Measurements from ENCODE around the gene PDZK1IP1.

Gene PDZK1IP1

DNA sequence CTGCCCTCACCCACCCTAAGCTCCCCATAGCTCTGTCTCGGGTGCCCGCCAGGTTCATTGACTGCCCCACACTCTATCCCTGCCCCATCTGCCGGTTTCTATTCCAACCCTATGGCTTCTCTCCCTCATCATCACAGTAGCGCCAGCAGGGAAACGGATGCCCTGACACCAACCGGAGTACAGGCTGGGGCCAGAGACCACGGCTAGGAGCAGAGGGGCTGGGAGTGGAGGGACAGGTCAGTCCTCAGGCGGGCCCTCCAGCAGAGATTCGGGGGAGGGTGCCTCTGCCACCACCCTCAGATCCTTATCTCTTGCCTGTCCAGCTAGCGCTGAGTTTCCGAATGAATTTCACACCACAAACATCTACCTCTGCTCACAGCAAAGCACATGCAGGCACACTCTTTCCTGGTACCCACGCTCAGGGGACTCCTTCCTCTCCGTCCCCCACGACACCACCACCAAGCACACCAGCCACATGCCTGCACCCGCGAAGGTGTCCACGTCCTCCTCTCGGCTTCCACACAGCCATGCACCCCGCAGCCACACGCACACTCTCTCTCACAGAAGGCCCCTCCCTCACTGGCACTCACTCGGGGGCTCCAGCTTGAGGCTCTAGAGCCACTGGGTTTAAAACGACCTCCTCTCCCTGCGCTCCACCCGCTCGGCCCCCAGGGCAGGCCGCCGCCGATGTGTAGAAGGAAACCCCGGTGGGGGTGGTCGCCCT, 35.0 kb upstream of the PDZK1IP1 start:
- no peaks in the 10 kb centered on the region for H3K79me2 ChIP-seq (ENCODE audit: insufficient read depth, low read length)
- no peak overlapping the region for H3K4me2 ChIP-seq (ENCODE audit: insufficient read depth, low read length)
- H4K20me1 ChIP-seq (ENCODE audit: insufficient read depth, low read length) = no peaks in the 10 kb centered on the region
- TF ChIP-seq, protein P1, sequence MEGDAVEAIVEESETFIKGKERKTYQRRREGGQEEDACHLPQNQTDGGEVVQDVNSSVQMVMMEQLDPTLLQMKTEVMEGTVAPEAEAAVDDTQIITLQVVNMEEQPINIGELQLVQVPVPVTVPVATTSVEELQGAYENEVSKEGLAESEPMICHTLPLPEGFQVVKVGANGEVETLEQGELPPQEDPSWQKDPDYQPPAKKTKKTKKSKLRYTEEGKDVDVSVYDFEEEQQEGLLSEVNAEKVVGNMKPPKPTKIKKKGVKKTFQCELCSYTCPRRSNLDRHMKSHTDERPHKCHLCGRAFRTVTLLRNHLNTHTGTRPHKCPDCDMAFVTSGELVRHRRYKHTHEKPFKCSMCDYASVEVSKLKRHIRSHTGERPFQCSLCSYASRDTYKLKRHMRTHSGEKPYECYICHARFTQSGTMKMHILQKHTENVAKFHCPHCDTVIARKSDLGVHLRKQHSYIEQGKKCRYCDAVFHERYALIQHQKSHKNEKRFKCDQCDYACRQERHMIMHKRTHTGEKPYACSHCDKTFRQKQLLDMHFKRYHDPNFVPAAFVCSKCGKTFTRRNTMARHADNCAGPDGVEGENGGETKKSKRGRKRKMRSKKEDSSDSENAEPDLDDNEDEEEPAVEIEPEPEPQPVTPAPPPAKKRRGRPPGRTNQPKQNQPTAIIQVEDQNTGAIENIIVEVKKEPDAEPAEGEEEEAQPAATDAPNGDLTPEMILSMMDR (IDR thresholded peaks at IDR 0.05; ENCODE audit: borderline replicate concordance, extremely low read depth, low read length, poor library complexity, severe bottlenecking) = no peak
- TF ChIP-seq EZH2 (IDR thresholded peaks at IDR 0.05; ENCODE audit: borderline replicate concordance, low read depth, low read length, severe bottlenecking) = no peak
- no peaks in the 10 kb centered on the region for H3K4me1 ChIP-seq (ENCODE audit: insufficient read depth, low read length)
- H3K4me3 ChIP-seq (ENCODE audit: low read depth in 1 of 2, low read length in 2 of 2) = no peak overlapping the region
- ATAC-seq (ENCODE audit: insufficient read depth, low read depth) = no peak
- no peak overlapping the region for H3K9ac ChIP-seq (ENCODE audit: low read depth, low read length)
- H2AFZ ChIP-seq (ENCODE audit: low read depth, low read length) = no peak overlapping the region
- no peaks in the 10 kb centered on the region for H3K36me3 ChIP-seq (ENCODE audit: insufficient read depth, low read length)
- DNase-seq = no peak
- H3K27ac ChIP-seq (ENCODE audit: low read length) = no peak overlapping the region
- peaks cover 16% of the 10 kb centered on the region for H3K27me3 ChIP-seq (ENCODE audit: insufficient read depth, low read length, poor library complexity)
- H3K9me3 ChIP-seq (ENCODE audit: insufficient read depth, low read length, severe bottlenecking) = no peaks in the 10 kb centered on the region

GRCh38 chr1:47223921-47224675, 34.3 kb upstream of the PDZK1IP1 start:
- no peak for ATAC-seq (ENCODE audit: insufficient read depth, low read depth)
- no peak overlapping the region for H3K4me2 ChIP-seq (ENCODE audit: insufficient read depth, low read length)
- H3K27me3 ChIP-seq (ENCODE audit: insufficient read depth, low read length, poor library complexity) = peaks cover 16% of the 10 kb centered on the region

DNA sequence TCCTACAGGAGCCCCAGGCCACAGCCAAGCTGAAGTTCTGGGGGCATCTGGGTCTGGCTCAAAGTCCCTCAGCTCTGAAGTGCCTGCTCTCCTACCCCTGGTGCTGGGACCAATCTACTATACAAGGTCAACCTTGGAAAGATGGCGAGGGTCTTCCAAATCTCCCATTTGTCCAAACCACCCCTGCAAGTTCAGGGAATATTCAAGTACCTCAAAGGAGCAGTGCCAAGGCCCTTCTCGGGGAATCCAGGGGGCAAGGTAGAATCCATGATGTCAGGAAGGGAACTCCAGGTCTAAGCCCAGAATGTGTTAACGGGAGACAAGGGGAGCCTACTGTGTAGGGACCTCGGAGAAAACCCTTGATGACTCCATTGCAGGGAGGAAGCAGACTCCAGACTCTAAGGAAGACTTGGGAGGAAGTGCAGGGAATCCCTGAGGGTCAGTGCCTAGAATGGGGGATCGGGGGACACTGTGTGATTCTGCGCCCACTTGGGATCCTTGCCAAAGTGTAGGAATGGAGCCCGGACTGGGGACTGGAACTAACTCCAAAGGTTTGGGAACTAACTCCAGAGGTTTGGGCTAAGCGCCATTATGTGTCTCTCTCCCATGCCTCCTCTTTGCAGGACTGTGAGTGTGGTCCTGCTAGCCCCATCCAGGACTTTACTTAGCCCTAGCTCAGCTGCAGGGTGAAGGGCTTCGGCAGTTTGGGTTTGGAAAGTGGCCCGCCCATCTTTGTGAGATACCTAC, 33.5 kb upstream of the PDZK1IP1 start:
- H3K79me2 ChIP-seq (ENCODE audit: insufficient read depth, low read length) = no peaks in the 10 kb centered on the region
- H3K9me3 ChIP-seq (ENCODE audit: insufficient read depth, low read length, severe bottlenecking) = no peaks in the 10 kb centered on the region
- H2AFZ ChIP-seq (ENCODE audit: low read depth, low read length) = no peak overlapping the region
- no peak overlapping the region for H3K4me2 ChIP-seq (ENCODE audit: insufficient read depth, low read length)
- no peak for DNase-seq
- no peak overlapping the region for H3K27ac ChIP-seq (ENCODE audit: low read length)
- TF ChIP-seq, protein P1 (IDR thresholded peaks at IDR 0.05; ENCODE audit: borderline replicate concordance, extremely low read depth, low read length, poor library complexity, severe bottlenecking) = no peak
- no peaks in the 10 kb centered on the region for H3K36me3 ChIP-seq (ENCODE audit: insufficient read depth, low read length)
- H3K4me3 ChIP-seq (ENCODE audit: low read depth in 1 of 2, low read length in 2 of 2) = no peak overlapping the region
- no peak overlapping the region for H3K9ac ChIP-seq (ENCODE audit: low read depth, low read length)
- H4K20me1 ChIP-seq (ENCODE audit: insufficient read depth, low read length) = no peaks in the 10 kb centered on the region
- ATAC-seq (ENCODE audit: insufficient read depth, low read depth) = no peak
- H3K4me1 ChIP-seq (ENCODE audit: insufficient read depth, low read length) = no peaks in the 10 kb centered on the region
- peaks cover 13% of the 10 kb centered on the region for H3K27me3 ChIP-seq (ENCODE audit: insufficient read depth, low read length, poor library complexity)

More at GRCh38 chr1:47223921-47224675, 34.3 kb upstream of the PDZK1IP1 start:
- no peak for DNase-seq
- Histone ChIP-seq H3K9ac (ENCODE audit: low read depth, low read length) (no peak overlapping the region), H3K79me2 (ENCODE audit: insufficient read depth, low read length) (no peaks in the 10 kb centered on the region), H3K4me3 (ENCODE audit: low read depth in 1 of 2, low read length in 2 of 2) (no peak overlapping the region), H3K27ac (ENCODE audit: low read length) (no peak overlapping the region), H3K4me1 (ENCODE audit: insufficient read depth, low read length) (no peaks in the 10 kb centered on the region), H2AFZ (ENCODE audit: low read depth, low read length) (no peak overlapping the region), H3K9me3 (ENCODE audit: insufficient read depth, low read length, severe bottlenecking) (no peaks in the 10 kb centered on the region), H4K20me1 (ENCODE audit: insufficient read depth, low read length) (no peaks in the 10 kb centered on the region), H3K36me3 (ENCODE audit: insufficient read depth, low read length) (no peaks in the 10 kb centered on the region)
- no peak for TF ChIP-seq EZH2 (IDR thresholded peaks at IDR 0.05; ENCODE audit: borderline replicate concordance, low read depth, low read length, severe bottlenecking)
- TF ChIP-seq, protein P1 (IDR thresholded peaks at IDR 0.05; ENCODE audit: borderline replicate concordance, extremely low read depth, low read length, poor library complexity, severe bottlenecking) = no peak

Measured in DND-41 (cell line).